MV-4-11 (cell line): ENCODE measurements around the gene MYH11.
"Not testable (repeated sequence)": the region's sequence is repeated elsewhere in the genome, so short reads cannot be mapped to it uniquely, and the experiment has no call there.

Source experiments
- DNase-seq: peaks from one replicate; lab custom pipeline; 2025; lab: John Stamatoyannopoulos, UW

Gene MYH11

GRCh38 chr16:15876503-15876902 is 19.7 kb upstream of the MYH11 start:
- no peak for DNase-seq

DNA sequence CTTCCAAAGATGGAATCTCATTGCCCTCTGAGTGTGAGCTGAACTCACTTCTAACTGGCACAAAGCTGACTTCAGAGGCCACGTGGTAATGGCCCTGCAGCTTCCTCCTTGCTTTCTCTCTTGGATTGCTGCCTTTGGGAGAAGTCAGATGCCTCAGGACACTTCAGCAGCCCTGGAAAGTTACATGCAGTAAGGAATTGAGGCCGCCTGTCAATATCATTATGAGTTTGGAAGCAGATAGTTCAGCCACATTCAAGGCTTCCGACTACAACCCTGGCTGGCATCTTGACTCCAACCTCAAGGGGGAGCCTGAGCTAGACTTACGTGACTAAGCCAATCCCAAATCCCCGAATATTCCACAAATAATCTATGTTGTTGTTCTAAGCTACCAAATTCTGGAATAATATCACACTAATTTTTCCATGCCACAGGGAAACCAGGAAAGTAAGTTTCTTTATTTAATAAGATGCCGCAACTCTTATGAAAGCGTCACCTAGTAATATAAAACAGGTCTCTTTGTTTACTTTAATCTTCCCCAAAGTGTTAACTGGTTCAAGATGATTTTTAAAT is 18.0 kb upstream of the MYH11 start:
- no peak for DNase-seq

DNA sequence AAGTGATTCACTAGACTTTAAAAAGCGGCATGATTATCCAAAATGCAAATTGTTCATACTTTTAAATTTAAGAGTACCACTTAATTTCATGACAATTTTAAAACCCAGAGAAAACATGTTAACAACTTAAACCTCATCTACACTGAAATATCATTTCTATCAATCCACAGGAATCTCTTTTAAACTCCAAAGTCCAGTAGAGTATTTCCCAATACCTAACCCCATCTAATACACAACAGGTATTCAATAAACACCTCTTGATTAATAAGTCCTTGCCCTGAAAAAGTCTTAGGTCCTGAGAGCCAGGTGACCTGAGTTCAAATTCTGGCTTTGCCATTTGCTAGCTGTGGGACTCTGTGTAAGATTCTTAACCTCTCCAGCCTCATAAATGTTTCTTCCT is 16.9 kb upstream of the MYH11 start:
- no peak for DNase-seq

GRCh38 chr16:15873301-15873700 is 16.5 kb upstream of the MYH11 start:
- no peak for DNase-seq

DNA sequence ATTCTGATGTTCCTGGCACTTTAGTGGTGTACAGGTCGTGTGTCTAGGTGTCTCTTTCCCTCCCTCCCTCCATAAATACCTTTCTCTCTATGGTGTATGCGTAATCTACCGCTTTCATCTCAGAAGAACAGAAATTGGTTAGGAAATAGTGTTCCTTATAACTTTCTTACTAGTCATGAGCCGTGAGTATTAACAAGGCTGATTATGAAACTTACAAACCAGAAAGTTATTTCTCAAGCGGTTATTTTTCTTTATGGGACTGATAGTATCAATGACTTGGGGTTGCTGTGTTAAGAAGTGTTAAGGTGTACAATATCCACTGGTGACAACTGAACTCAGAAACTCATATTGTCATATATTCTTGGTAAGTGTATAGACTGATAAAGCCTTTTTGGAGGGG is 13.2 kb upstream of the MYH11 start:
- DNase-seq = no peak

GRCh38 chr16:15866451-15866850 is 9.6 kb upstream of the MYH11 start:
- DNase-seq = no peak

DNA sequence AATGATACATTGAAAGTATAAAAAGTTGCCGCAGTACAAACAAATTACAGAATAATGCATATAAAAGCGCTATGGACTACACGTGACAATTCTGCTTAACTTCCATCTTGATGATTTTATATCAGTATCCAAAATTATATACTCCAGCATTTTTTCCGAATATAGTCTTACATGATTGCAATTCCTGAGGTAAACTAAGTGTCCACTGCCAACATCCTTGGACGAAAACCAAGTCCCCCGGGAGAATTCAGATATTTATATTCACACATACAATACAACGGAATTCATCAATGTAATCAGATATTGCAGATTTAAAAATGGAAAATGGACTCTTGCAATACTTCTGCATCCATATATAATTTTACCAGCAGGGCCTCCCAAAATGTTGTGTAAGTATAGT is 8.9 kb upstream of the MYH11 start:
- no peak for DNase-seq

- DNase-seq = no peak
Measured at GRCh38 chr16:15864939-15865338, 8.1 kb upstream of the MYH11 start.

GRCh38 chr16:15861996-15862395 is 5.2 kb upstream of the MYH11 start:
- no peak for DNase-seq

DNA sequence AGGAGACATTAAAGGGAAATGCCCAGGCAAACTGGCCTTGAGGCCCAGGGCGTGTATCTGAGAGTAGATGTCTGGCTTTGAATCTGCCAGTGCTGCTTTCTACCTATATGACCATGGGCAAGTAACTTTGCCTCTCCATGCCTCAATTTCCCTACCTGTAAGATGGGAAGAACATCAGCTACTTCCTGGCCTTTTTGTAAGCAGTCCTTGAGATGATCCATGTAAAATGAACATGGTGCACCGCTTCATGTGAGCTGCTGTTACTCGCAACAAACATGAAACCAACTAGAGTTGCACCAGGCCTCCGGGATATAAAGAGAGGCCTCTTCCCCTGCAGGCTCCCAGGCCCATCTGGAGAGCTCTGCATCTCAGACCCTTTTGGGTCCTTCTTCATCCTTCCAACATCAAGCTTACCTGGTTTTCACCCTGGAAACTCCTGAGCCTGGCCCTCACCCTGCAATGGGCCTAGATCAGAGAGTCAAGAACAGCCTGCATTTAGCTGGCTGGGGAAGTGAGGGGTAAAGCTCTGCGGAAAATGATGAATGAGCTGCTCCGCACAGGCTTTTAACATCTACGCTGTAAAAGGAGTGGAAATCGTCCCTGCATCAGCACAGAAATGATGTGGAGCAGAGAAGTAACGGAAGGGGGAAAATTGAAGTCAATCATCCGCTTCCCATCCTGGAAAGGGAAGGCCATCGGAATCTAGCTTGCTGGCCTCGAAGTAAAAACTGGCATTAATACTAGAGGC is 2.3 kb upstream of the MYH11 start:
- DNase-seq = no peak

- DNase-seq = no peak
Measured at GRCh38 chr16:15857724-15858560, 1.1 kb upstream of the MYH11 start.

GRCh38 chr16:15856182-15856581 is 646 bp downstream of the MYH11 start:
- no peak for DNase-seq

DNA sequence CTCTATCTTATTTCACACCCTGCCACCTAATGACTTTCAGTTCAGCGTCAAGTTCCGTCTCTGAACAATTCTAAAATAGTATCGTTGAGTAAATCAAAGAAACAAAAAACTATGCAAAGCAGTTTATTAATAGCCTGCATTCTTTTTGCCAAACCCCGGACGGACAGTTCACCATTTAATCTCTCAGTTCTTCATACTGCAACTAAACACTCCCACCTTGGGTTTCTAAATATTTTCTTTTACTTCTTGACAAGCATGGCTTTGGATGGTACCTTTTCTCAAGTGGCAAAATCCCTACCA is 1.2 kb downstream of the MYH11 start:
- no peak for DNase-seq

GRCh38 chr16:15854906-15855703 is 1.7 kb downstream of the MYH11 start:
- DNase-seq = no peak

GRCh38 chr16:15854061-15854460 is 2.8 kb downstream of the MYH11 start:
- no peak for DNase-seq

DNA sequence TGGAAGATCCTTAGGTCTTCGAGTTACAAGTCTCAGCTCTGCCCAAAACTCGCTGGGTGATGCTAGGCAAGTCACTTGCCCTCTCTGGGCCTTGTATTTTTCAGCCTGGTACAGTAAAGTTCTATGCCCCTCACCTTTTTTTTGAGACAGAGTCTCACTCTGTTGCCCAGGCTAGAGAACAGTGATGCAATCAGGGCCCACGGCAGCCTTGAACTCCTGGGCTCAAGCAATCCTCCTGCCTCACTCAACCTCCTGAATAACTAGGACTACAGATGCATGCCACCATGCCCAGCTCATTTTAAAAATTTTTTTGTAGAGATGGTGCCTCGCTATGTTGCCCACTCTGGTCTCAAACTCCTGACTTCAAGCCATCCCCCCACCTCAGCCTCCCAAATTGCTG is 3.8 kb downstream of the MYH11 start:
- no peak for DNase-seq

DNA sequence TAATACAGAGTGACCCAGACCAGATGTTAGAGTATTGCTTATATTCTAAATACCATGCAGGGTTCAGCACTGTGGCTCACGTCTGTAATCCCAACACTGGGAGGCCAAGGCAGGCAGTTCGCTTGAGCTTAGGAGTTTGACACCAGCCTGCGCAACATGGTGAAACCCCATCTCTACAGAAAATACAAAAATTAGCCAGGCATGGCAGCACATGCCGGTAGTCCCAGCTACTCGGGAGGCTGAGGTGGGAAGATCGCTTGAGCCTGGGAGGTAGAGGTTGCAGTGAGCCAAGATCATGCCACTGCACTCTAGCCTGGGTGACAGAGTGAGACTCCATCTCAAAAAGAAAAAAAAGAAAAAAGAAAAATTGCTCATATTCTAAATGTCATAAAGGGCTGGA is 6.3 kb downstream of the MYH11 start:
- not testable (repeated sequence) for DNase-seq

- DNase-seq = no peak
Measured at GRCh38 chr16:15849209-15849981, 7.4 kb downstream of the MYH11 start.

DNA sequence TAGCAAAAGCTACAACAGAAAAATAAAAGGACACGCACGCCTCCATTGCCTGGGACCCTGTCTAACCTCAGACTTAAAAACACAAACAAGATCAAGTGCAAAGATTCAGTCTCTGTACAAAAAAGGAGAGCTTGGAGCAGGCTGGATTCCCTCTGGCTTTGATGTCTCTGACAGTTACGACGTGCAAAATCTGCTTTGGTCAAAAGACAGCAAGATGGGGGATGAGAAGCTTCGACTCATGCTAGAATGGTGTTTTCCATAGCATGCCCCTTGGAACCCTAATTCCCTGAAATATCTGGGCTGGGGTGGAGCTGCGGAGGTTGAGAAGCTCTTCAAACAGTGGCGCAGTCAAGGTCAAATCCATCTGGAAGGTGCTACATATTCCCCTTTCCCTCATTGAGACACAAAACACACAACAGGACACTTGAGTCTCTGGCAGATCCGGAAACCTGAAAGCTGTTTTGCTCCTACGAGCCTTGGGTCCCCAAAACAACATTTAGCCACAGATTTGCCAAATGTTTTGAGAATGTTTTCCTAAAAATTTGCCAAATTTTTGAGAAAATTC is 9.1 kb downstream of the MYH11 start:
- no peak for DNase-seq

- no peak for DNase-seq
Measured at GRCh38 chr16:15846510-15846909, 10.3 kb downstream of the MYH11 start.

DNA sequence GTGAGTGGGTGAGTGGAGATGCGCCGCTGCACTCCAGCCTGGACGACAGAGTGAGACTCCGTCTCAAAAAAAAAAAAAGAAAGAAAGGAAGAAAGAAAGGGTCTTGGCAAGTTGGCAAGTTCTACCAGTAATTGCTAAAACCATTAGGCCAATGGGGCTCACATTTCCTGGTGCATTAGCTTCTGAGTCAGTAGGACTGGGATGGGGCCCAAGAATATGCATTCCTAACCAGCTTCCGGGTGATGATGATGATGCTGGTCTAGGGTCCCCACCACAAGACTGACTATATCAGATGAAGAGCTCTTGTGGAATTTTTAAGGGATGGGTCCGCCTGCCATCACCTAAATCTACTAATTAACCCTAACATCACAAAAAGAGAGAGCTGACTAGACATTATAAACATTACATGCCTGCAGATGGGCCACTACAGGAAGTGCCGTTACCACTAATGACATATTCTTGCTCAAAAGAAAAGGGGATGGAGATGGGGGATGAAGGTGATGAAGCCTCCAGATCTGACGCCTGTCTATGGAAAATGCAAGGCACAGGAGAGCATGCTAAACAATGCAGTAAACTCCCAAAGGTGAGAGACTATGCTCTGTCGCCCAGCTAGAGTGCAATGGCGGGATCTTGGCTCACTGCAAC is 13.1 kb downstream of the MYH11 start:
- no peak for DNase-seq
